GM20000 (cell line): ENCODE data around the gene IFNE.

Source experiments
- DNase-seq: peaks from one replicate; pipeline ENCODE4 v3.0.0; 2012; ENCODE audit warnings: low spot score
- TF ChIP-seq, protein P1 (sequence below): IDR thresholded peaks from 2 replicates; pipeline ENCODE4 v1.5.1; 2012; ENCODE audit warnings: mild to moderate bottlenecking, control low read depth; ENCODE audit errors: extremely low read depth, missing control alignments

The IFNE gene, protein sequence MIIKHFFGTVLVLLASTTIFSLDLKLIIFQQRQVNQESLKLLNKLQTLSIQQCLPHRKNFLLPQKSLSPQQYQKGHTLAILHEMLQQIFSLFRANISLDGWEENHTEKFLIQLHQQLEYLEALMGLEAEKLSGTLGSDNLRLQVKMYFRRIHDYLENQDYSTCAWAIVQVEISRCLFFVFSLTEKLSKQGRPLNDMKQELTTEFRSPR

DNA sequence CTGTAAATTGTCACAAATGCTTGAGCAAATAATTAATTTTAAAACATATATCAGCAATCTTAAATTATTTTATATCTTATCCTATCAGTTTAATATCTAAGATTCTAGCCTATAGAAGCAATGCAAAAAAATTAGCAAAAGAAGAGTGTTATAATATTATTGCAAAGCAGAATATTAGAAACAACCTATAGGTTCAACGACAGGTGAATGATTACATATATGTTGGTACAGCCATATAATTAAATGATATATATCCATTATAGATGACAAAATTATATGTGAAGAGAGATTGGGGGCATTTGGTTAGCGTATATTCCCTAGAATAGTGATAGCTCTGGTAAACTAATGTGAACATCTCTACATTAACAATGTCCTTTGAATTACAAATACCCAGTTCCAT, at the start of gene IFNE:
IFNE (minus strand) TSS at position 101 of the 400 bp plus-strand sequence. CDS start 619 bp downstream, outside the sequence.
- TF ChIP-seq, protein P1, sequence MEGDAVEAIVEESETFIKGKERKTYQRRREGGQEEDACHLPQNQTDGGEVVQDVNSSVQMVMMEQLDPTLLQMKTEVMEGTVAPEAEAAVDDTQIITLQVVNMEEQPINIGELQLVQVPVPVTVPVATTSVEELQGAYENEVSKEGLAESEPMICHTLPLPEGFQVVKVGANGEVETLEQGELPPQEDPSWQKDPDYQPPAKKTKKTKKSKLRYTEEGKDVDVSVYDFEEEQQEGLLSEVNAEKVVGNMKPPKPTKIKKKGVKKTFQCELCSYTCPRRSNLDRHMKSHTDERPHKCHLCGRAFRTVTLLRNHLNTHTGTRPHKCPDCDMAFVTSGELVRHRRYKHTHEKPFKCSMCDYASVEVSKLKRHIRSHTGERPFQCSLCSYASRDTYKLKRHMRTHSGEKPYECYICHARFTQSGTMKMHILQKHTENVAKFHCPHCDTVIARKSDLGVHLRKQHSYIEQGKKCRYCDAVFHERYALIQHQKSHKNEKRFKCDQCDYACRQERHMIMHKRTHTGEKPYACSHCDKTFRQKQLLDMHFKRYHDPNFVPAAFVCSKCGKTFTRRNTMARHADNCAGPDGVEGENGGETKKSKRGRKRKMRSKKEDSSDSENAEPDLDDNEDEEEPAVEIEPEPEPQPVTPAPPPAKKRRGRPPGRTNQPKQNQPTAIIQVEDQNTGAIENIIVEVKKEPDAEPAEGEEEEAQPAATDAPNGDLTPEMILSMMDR, result no peak
- DNase-seq, result no peak

DNA sequence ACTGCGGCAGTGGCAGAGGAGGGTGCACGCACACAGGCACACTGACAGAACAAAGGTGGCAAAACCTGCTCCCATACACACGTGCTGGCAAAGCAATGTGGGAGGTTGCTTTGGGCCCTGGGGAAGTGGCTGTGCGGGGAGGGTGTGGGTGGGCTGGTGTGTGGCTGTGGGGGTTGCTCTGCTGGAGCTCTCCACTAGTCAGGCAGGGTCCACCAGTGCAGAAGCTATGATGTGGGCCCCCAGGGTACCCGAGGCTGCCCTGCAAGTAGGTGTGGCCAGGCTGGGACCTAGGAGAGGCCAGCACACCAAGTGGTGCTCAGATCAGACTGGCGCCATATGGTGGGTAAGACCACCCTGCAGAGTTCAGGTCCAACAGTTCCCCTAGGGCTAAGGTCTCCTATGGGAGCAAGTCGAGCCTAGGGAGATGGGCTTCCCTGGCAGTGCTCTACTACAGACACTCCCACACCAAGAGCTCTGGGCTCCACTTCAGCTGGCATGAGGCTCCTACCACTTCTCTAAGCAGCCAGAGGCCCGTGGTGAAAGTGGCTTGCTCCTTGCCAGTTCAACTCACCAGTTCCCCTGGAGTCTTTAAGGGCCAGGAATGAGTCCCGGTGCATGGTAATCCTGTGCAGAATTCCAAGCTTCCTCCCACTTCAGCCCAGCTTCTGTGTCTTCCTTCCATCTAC, 46.2 kb upstream of the IFNE start:
- no peak for DNase-seq

DNA sequence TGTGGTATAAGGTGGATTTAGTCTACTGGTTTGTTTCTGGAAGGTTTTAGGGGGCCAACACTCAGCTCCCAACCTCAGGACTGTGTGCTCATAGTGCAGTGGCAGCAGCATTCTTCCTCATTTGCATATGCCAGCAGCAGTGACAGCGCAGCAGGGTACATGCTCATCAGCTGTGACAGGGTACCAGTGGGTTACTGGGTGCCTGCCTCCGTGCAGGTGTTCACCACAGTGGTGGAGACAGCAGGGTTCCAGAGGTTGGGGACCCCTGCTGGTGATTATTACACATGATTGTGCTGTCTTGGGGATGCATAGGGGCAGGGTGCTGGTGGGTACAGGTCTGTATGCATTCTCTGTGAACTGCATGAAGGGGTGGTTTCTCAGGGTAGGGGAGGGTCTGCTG, 45.5 kb upstream of the IFNE start:
- DNase-seq, result no peak
- TF ChIP-seq, protein P1, result no peak

More for the DNA sequence above, 46.2 kb upstream of the IFNE start:
- TF ChIP-seq, protein P1, result no peak

DNA sequence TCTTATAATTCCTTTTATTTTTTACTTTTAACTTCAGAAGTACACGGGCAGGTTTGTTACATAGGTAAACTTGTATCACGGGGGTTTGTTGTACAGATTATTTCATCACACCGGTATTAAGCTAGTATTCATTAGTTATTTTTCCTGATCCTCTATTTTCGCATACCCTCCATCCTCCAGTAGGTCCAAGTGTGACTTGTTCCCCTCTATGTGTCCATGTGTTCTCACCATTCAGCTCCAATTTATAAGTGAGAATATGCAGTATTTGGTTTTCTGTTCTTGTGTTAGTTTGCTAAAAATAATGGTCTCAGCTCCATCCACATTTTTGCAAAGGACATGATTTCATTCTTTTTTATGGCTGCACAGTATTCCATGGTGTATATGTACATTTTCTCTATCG, 43.1 kb upstream of the IFNE start:
- TF ChIP-seq, protein P1, result no peak
- no peak for DNase-seq

DNA sequence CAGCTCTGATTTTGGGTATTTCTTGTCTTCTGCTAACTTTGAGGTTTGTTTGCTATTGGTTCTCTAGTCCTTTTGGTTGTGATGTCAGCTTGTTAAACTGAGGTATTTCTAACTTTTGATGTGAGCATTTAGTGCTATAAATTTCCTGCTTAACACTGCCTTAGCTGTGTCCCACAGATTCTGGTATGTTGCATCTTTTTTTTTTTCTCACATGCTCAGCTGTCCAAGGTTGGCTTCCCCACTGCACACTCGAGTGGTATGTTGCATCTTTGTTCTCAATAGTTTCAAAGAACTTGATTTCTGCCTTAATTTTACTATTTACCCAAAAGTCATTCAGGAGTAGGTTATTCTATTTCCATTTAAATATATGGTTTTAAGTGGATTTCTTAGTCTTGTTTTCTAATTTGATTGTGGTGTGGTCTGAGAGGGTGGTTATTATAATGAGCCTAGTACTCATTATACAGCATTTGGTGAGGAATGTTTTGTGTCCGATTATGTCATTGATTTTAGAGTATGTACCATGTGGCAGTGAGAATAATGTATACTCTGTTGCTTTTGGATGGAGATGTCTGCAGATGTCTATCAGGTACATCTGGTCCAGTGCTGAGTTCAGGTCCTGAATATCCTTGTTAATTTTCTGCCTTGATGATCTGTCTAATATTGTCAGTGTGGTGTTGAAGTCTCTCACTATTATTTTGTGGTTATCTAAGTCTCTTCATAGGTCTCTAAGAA, 42.2 kb upstream of the IFNE start:
- TF ChIP-seq, protein P1, result no peak

DNA sequence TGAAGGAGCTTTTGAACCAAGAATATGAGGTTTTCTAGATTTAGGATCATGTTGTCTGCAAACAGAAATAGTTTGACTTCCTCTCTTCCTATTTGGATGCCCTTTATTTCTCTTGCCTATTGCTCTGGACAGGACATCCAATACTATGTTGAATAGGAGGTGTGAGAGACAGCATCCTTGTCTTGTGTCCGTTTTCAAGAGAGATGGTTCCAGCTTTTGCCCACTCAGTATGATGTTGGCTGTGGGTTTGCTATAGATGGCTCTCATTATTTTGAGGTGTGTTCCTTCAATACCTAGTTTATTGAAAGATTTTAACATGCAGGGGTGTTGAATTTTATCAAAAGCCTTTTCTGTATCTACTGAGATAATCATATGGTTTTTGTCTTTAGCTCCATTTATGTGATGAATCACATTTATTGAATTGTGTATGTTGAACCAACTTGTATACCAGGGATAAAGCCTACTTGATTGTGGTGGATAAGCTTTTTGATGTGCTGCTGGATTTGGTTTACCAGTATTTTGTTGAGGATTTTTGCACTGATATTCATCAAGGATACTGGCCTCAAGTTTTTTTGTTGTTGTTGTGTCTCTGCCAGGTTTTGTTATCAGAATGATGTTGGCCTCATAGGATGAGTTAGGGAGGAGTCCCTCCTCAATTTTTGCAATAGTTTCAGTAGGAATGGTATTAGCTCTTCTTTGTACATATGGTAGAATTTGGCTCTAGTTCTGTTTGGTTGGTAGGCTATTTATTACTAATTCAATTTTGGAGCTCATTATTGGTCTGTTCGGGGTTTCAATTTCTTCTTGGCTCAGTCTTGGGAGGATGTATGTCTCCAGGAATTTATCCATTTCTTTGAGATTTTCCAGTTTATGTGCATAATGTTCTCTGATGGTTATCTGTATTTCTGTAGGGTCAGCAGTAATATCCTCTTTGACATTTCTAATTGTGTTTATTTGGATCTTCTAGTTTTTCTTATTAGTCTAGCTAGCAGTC, 41.2 kb upstream of the IFNE start:
- TF ChIP-seq, protein P1, result no peak
- DNase-seq, result no peak

More for the DNA sequence above, 42.2 kb upstream of the IFNE start:
- no peak for DNase-seq
